Measurements from ENCODE around the gene ZSCAN22. TPM values are rescaled to one million over a fixed set of nuclear protein-coding genes. Genes with fewer than 3 reads are reported as not detected.

Gene ZSCAN22
- total and polyA plus RNA-seq, 2 of the 13 experiments (the other 11 are each of a cell fraction or from before 2014, with no cell fraction given) = 2.5 to 3.5 TPM

GRCh38 chr19:58351558-58351878 lies 24.7 kb downstream of the ZSCAN22 start (continued):
- TF ChIP-seq ARID5B (CRISPR knock-in tag; IDR thresholded peaks at IDR 0.05) = no peak
- TF ChIP-seq, protein P1, sequence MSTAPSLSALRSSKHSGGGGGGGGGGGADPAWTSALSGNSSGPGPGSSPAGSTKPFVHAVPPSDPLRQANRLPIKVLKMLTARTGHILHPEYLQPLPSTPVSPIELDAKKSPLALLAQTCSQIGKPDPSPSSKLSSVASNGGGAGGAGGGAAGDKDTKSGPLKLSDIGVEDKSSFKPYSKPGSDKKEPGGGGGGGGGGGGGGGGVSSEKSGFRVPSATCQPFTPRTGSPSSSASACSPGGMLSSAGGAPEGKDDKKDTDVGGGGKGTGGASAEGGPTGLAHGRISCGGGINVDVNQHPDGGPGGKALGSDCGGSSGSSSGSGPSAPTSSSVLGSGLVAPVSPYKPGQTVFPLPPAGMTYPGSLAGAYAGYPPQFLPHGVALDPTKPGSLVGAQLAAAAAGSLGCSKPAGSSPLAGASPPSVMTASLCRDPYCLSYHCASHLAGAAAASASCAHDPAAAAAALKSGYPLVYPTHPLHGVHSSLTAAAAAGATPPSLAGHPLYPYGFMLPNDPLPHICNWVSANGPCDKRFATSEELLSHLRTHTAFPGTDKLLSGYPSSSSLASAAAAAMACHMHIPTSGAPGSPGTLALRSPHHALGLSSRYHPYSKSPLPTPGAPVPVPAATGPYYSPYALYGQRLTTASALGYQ (CRISPR knock-in tag; IDR thresholded peaks at IDR 0.05) = no peak
- TF ChIP-seq ZNF784 (CRISPR knock-in tag; IDR thresholded peaks at IDR 0.05; ENCODE audit: borderline replicate concordance) = no peak
- TF ChIP-seq HNF4A (CRISPR knock-in tag; IDR thresholded peaks at IDR 0.05) = no peak
- TF ChIP-seq TGIF2 (CRISPR knock-in tag; IDR thresholded peaks at IDR 0.05) = no peak
- TF ChIP-seq ZMYM3 (CRISPR knock-in tag; IDR thresholded peaks at IDR 0.05) = no peak
- no peak for TF ChIP-seq ZNF282 (IDR thresholded peaks at IDR 0.05; ENCODE audit: partially characterized antibody)
- no peak for TF ChIP-seq ZNF672 (CRISPR knock-in tag; IDR thresholded peaks at IDR 0.05)
- TF ChIP-seq ZFP36L1 (CRISPR knock-in tag; IDR thresholded peaks at IDR 0.05) = no peak
- TF ChIP-seq, protein P2, sequence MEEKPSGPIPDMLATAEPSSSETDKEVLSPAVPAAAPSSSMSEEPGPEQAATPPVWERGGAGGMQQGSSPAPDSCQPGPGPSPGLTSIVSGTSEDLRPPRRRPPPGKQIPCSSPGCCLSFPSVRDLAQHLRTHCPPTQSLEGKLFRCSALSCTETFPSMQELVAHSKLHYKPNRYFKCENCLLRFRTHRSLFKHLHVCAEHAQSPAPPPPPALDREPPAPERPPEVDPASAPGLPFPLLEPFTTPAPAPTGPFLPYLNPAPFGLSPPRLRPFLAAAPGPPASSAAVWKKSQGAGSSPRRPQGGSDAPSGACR (CRISPR knock-in tag; IDR thresholded peaks at IDR 0.05) = no peak
